K562 (cell line): ENCODE measurements around the gene FBN1. TPM values are rescaled to one million over a fixed set of nuclear protein-coding genes. Genes with fewer than 3 reads are reported as not detected.

Experiments used
- ATAC-seq: fragments of 200-7000 bp; cut with Tn5 transposase; 3 replicates; pipeline ENCODE4 v1.9.1; 2020; ENCODE audit warnings: moderate library complexity
- BruUV-seq: library from RNA; stranded (reverse); fragments of 400-500 nt; replicated peaks from 2 replicates; lab custom pipeline; 2021; lab: Mats Ljungman, UMichigan
- CTCF ChIA-PET: fragments of 300-600 bp; formaldehyde crosslinking; extraction: SDS; loops from one replicate; lab custom pipeline; 2021; ENCODE audit warnings: low intra/inter-chr PET ratio; lab: Yijun Ruan, JAX
- POLR2A ChIA-PET: fragments of 300-600, 350-650 bp; sonication (Branson Sonifier 250); formaldehyde crosslinking; extraction: SDS; loops from one replicate; lab custom pipeline; 2021; ENCODE audit warnings: antibody characterized with exemption, inconsistent platforms; lab: Yijun Ruan, JAX
- DNase-seq, 4 experiments: peaks; one replicate each; pipeline versions ENCODE4 v3.0.0 to v3.0.0-alpha.2; 2011 to 2018; ENCODE audit warnings: low spot score in 3 of 4, mixed read lengths in 3 of 4; ENCODE audit errors: extremely low read depth in 1 of 4
- FAIRE-seq: peaks from 2 replicates; lab custom pipeline; 2011; peaks lifted over from hg19 to GRCh38; lab: Jason Lieb, UNC
- H2AFZ ChIP-seq: 2 replicates; pipeline ENCODE4 v1.6.0; 2011; ENCODE audit warnings: low read depth, low read length, control low read depth, inconsistent platforms
- H3K27ac ChIP-seq: fragments of 200-600 bp; 3 replicates; pipeline ENCODE4 v1.8.0; 2011; ENCODE audit warnings: low read depth, mild to moderate bottlenecking, control low read depth, inconsistent platforms, low read length, moderate library complexity, mixed read lengths; ENCODE audit errors: extremely low read depth
- H3K27me3 ChIP-seq, 2 experiments: fragments of 300-600 bp in 1 of 2; 2 replicates in 1 of 2; 3 replicates in 1 of 2; pipeline versions ENCODE4 v1.6.0 to v1.8.0; 2011; ENCODE audit warnings: inconsistent platforms in 2 of 2, low read length in 2 of 2, mild to moderate bottlenecking in 1 of 2, mixed read lengths in 1 of 2, moderate library complexity in 1 of 2; ENCODE audit not compliant: control insufficient read depth in 2 of 2, insufficient read depth in 2 of 2
- H3K36me3 ChIP-seq: fragments of 300-600 bp; 3 replicates; pipeline ENCODE4 v1.8.0; 2011; ENCODE audit warnings: mild to moderate bottlenecking, low read length, inconsistent platforms; ENCODE audit not compliant: control insufficient read depth, insufficient read depth
- H3K4me1 ChIP-seq, 2 experiments: fragments of 200-600 bp in 1 of 2; replicated peaks in 1 of 2; 2 replicates in 1 of 2; 3 replicates in 1 of 2; pipeline versions ENCODE4 v1.5.1 to v1.8.0; 2011; ENCODE audit warnings: inconsistent platforms in 2 of 2, low read length in 2 of 2, mild to moderate bottlenecking in 1 of 2, mixed read lengths in 1 of 2, moderate library complexity in 1 of 2; ENCODE audit not compliant: control insufficient read depth in 2 of 2, insufficient read depth in 2 of 2
- H3K4me2 ChIP-seq: 2 replicates; pipeline ENCODE4 v1.6.1; 2011; ENCODE audit warnings: low read length, control low read depth, inconsistent platforms, mixed read lengths; ENCODE audit not compliant: insufficient read depth
- H3K4me3 ChIP-seq: fragments of 200-600 bp; sonication (generic), shearing (Covaris generic); 2 replicates; pipeline ENCODE4 v1.5.1; 2016; ENCODE audit warnings: control low read depth, inconsistent platforms
- H3K79me2 ChIP-seq: fragments of 200-600 bp; 3 replicates; pipeline ENCODE4 v1.8.0; 2011; ENCODE audit warnings: low read length, inconsistent platforms; ENCODE audit not compliant: control insufficient read depth, insufficient read depth
- H3K9ac ChIP-seq, 2 experiments: 2 replicates each; pipeline versions ENCODE4 v1.6.0 to v1.6.1; 2011; ENCODE audit warnings: low read depth in 2 of 2, low read length in 2 of 2, control low read depth in 1 of 2, inconsistent platforms in 1 of 2, mild to moderate bottlenecking in 1 of 2, mixed read lengths in 1 of 2; ENCODE audit not compliant: insufficient read depth in 1 of 2
- H3K9me1 ChIP-seq: one replicate; pipeline ENCODE4 v1.6.0; 2011; ENCODE audit warnings: inconsistent platforms, mild to moderate bottlenecking, low read length, moderate library complexity; ENCODE audit not compliant: control insufficient read depth, insufficient read depth
- H3K9me3 ChIP-seq: replicated peaks from 2 replicates; pipeline ENCODE4 v1.5.1; 2011; ENCODE audit warnings: low read depth, low read length, inconsistent platforms; ENCODE audit not compliant: control insufficient read depth, insufficient read depth
- H4K20me1 ChIP-seq: replicated peaks from 2 replicates; pipeline ENCODE4 v1.6.1; 2011; ENCODE audit warnings: low read length, inconsistent platforms, mixed read lengths; ENCODE audit not compliant: control insufficient read depth, insufficient read depth
- CC2D1A ChIP-seq: fragments of 450-650 bp; IDR thresholded peaks from 2 replicates; pipeline ENCODE4 v1.6.1; 2017; ENCODE audit warnings: mild to moderate bottlenecking
- CEBPB ChIP-seq: fragments of 450-650 bp; IDR thresholded peaks from 2 replicates; pipeline ENCODE4 v1.6.1; 2016; ENCODE audit warnings: missing genetic modification characterization, missing compliant biosample characterization
- SRSF7 ChIP-seq: fragments of 200-400 bp; formaldehyde crosslinking; optimal IDR thresholded peaks from 2 replicates; pipeline ENCODE3; 2017; ENCODE audit warnings: mild to moderate bottlenecking, low read depth, low read length
- ZNF407 ChIP-seq: fragments of 450-650 bp; IDR thresholded peaks from 2 replicates; pipeline ENCODE4 v1.6.1; 2016; ENCODE audit warnings: low read depth
- WGBS: fragments of 100-300 bp; shearing (Covaris generic); methylation state at CpG from one replicate; pipeline ENCODE4 v1.1.6; 2016; ENCODE audit warnings: low coverage, mixed read lengths; ENCODE audit not compliant: insufficient coverage; ENCODE audit errors: missing lambda C conversion rate; 5-methylcytosine and 5-hydroxymethylcytosine counted together
- in situ Hi-C: fragments of 300-500 bp; cut with MboI; formaldehyde crosslinking; loops from 4 replicates; pipeline ENCODE4 v1.15.0; 2018; ENCODE audit warnings: inconsistent platforms, mixed read lengths
- intact Hi-C: fragments of 100-400 bp; cut with micrococcal nuclease; formaldehyde crosslinking; loops from 2 replicates; pipeline ENCODE4 v1.14.2; 2022
- polyA plus RNA-seq, 8 experiments: library from polyadenylated mRNA; depleted of rRNA in 4 of 8; stranded (reverse) in 5 of 8; unstranded in 3 of 8; fragments of >200 nt; fragmentation: Nextera tagmentation in 2 of 8; fragmentation: Illumina TruSeq in 1 of 8; extraction: Ambion mirVana in 2 of 8; extraction: Trizol in 1 of 8; gene quantifications; 2 replicates each; pipeline versions ENCODE4 v1.2.1 to v1.2.3, GENCODE V29; 2011 to 2014; ENCODE audit warnings: inconsistent platforms in 1 of 8, missing spikeins in 1 of 8
- total RNA-seq, 7 experiments: library from RNA; depleted of rRNA in 6 of 7; stranded (reverse); fragments of >200 nt in 6 of 7; fragmentation: Illumina TruSeq in 2 of 7; extraction: Trizol in 2 of 7; gene quantifications; 2 replicates each; pipeline versions ENCODE4 v1.2.1 to v1.2.3, GENCODE V29; 2011 to 2021; ENCODE audit warnings: low replicate concordance in 1 of 7
- TF ChIP-seq, protein P1 (sequence below), 2 experiments: fragments of 450-650 bp in 1 of 2; sonication (generic) in 1 of 2; formaldehyde crosslinking in 1 of 2; IDR thresholded peaks in 1 of 2; conservative IDR thresholded peaks in 1 of 2; 2 replicates each; pipeline versions ENCODE4 v1.6.1 to v1.8.1; 2016 to 2023; ENCODE audit warnings: mild to moderate bottlenecking in 2 of 2, moderate library complexity in 2 of 2, inconsistent platforms in 1 of 2, missing genetic modification reagents in 1 of 2
- TF ChIP-seq, protein P2 (sequence below): sonication (generic); formaldehyde crosslinking; IDR thresholded peaks from 2 replicates; pipeline ENCODE4 v1.4.0; 2020; ENCODE audit warnings: mild to moderate bottlenecking, missing genetic modification reagents

Gene FBN1
- total and polyA plus RNA-seq, 9 of the 15 experiments (the other 6 are each of a cell fraction or from before 2014, with no cell fraction given) = 0.15 to 1.2 (median 0.60) TPM

DNA sequence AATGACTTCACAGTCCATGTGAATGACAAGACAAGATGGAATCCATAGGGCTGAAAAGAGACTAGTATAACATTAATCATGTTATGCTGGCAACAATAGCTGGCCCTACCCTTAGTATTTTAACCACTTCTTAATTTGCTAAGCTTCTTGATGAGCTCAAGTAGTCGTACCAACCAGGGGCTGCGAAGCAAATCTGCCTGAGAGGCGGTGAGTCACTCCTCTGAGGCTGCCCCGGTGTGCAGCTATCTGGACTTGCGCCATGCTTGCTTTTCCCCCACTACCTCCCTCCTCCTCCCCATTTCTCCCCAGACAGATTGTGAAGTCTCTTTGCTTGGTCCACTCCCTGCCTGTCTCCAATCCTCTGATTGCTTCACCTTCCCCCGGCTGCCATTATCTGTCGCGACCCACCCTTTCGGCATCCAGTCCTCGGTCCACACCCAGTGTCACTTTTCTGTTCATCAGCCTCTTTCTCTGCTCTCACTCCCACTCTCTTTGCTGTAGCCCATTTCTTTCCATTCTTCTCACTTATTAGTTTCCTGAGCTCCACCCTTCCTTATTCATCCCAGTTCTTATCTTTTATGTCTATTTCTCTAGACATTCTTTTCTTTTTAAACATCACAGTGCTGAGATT is 271.6 kb downstream of the FBN1 start (continued):
- TF ChIP-seq SRSF7 (no peak), CEBPB (peak; percentile 72)
- TF ChIP-seq, protein P1, sequence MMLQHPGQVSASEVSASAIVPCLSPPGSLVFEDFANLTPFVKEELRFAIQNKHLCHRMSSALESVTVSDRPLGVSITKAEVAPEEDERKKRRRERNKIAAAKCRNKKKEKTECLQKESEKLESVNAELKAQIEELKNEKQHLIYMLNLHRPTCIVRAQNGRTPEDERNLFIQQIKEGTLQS (IDR thresholded peaks at IDR 0.05) = peak; percentile 49
- TF ChIP-seq, protein P1 (CRISPR knock-in tag; conservative IDR thresholded peaks at IDR 0.05) = no peak
- TF ChIP-seq, all 486 proteins: peak for 10

DNA sequence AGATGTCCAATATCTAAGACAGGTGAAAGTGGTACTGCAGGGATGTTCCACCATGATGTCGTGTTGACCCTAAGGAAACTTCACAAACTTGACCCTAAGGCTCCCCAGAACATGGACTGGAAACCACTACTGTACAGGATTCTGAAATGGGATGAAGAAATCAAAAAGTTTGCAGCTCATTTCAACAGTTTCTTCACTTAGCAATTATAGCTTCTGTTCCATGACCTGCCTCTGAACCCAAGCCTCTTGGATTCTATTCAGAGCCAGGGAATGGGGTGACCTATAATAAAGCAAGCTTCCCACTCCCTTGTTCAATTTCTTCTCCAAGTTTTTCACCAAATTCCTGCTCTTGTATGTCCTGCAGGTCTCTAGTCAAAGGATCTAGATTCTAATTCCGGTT is 273.5 kb downstream of the FBN1 start:
- Histone ChIP-seq H3K36me3 (no peaks in the 10 kb centered on the region), H4K20me1 (no peaks in the 10 kb centered on the region), H3K27ac (no peak overlapping the region), H2AFZ (no peak overlapping the region), H3K9me1 (no peaks in the 10 kb centered on the region), H3K9ac (no peak overlapping the region), H3K9me3 (no peaks in the 10 kb centered on the region), H3K79me2 (no peaks in the 10 kb centered on the region), H3K4me3 (no peak overlapping the region), H3K4me1 (peaks cover 4 to 6% of the 10 kb centered on the region in 2 experiments; a peak in 2 of 5 replicates), H3K4me2 (no peak overlapping the region), H3K27me3 (peaks cover 4 to 8% of the 10 kb centered on the region in 2 experiments; a peak in 4 of 5 replicates)
- FAIRE-seq (no peak), ATAC-seq (no peak), DNase-seq (no peak)
- POLR2A ChIA-PET = interaction anchor here (0.7 kb wide), 1 partner anchor 347 kb away, joined by 3 read pairs; no protein-coding TSS in a partner anchor
- in situ Hi-C loops = loop anchor here (25.0 kb wide), 2 partner anchors 440 to 1765 kb away; partner anchors contain the start of gene CEP152
- intact Hi-C loops = no loop called here
- WGBS = 0% methylated on average over 2 of the region's 2 CpGs
- CTCF ChIA-PET = no interaction called here
- no TSS peak for BruUV-seq
- TF ChIP-seq, protein P1 (IDR thresholded peaks at IDR 0.05) = no peak
- TF ChIP-seq, protein P1 (CRISPR knock-in tag; conservative IDR thresholded peaks at IDR 0.05) = no peak
- TF ChIP-seq, protein P2, sequence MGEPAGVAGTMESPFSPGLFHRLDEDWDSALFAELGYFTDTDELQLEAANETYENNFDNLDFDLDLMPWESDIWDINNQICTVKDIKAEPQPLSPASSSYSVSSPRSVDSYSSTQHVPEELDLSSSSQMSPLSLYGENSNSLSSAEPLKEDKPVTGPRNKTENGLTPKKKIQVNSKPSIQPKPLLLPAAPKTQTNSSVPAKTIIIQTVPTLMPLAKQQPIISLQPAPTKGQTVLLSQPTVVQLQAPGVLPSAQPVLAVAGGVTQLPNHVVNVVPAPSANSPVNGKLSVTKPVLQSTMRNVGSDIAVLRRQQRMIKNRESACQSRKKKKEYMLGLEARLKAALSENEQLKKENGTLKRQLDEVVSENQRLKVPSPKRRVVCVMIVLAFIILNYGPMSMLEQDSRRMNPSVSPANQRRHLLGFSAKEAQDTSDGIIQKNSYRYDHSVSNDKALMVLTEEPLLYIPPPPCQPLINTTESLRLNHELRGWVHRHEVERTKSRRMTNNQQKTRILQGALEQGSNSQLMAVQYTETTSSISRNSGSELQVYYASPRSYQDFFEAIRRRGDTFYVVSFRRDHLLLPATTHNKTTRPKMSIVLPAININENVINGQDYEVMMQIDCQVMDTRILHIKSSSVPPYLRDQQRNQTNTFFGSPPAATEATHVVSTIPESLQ (CRISPR knock-in tag) = no peak
- TF ChIP-seq CC2D1A (no peak), ZNF407 (no peak)
